ENCODE measurements around the gene BANK1. TPM values are rescaled to one million over a fixed set of nuclear protein-coding genes. Genes with fewer than 3 reads are reported as not detected.

The BANK1 gene
- total and polyA plus RNA-seq, 12 donors, result 1.5 to 10.3 (median 5.1) TPM

- WGBS, 4 donors, result 80 to 86% (median 83%) methylated on average over 5 of the region's 5 CpGs
Measured at GRCh38 chr4:101813604-101814003, 23.1 kb downstream of the BANK1 start.

GRCh38 chr4:101818362-101818761 lies 27.8 kb downstream of the BANK1 start:
- no peak for DNase-seq
- H3K36me3 ChIP-seq (replicated peaks in 1 of 2), result no peaks in the 10 kb centered on the region
- H3K27ac ChIP-seq, result no peak overlapping the region
- no peak overlapping the region for H3K4me3 ChIP-seq
- no peaks in the 10 kb centered on the region for H3K27me3 ChIP-seq
- intact Hi-C loops (cut with DNase I), result no loop called here
- H3K4me1 ChIP-seq (replicated peaks in 1 of 2), result no peaks in the 10 kb centered on the region
- TF ChIP-seq CTCF (IDR thresholded peaks at IDR 0.05) (no peak), POLR2A (IDR thresholded peaks at IDR 0.05) (no peak)
- no peaks in the 10 kb centered on the region for H3K9me3 ChIP-seq (replicated peaks in 1 of 3)
- WGBS, 4 donors, result 58 to 69% (median 66%) methylated on average over 2 of the region's 2 CpGs

More at GRCh38 chr4:101813604-101814003, 23.1 kb downstream of the BANK1 start:
- no peak for DNase-seq
- H3K4me1 ChIP-seq (replicated peaks in 1 of 2), result no peaks in the 10 kb centered on the region
- intact Hi-C loops (cut with DNase I), result no loop called here
- H3K27me3 ChIP-seq, result no peaks in the 10 kb centered on the region
- no peak overlapping the region for H3K4me3 ChIP-seq
- H3K9me3 ChIP-seq (replicated peaks in 1 of 3), result peaks cover 0 to 8% (median 0%) of the 10 kb centered on the region in 3 donors
- no peak for TF ChIP-seq POLR2A (IDR thresholded peaks at IDR 0.05)
- no peak for TF ChIP-seq CTCF (IDR thresholded peaks at IDR 0.05)
- no peak overlapping the region for H3K27ac ChIP-seq
- no peaks in the 10 kb centered on the region for H3K36me3 ChIP-seq (replicated peaks in 1 of 2)

- intact Hi-C loops (cut with DNase I), result no loop called here
Measured at GRCh38 chr4:101823864-101824263, 33.3 kb downstream of the BANK1 start.

GRCh38 chr4:101824500-101824899 lies 34.0 kb downstream of the BANK1 start:
- Histone ChIP-seq H3K4me1 (replicated peaks in 1 of 2) (no peaks in the 10 kb centered on the region), H3K36me3 (replicated peaks in 1 of 2) (no peaks in the 10 kb centered on the region), H3K27ac (no peak overlapping the region), H3K4me3 (no peak overlapping the region), H3K27me3 (no peaks in the 10 kb centered on the region), H3K9me3 (replicated peaks in 1 of 3) (no peaks in the 10 kb centered on the region)
- DNase-seq, result no peak
- intact Hi-C loops (cut with DNase I), result no loop called here
- TF ChIP-seq POLR2A (IDR thresholded peaks at IDR 0.05), result no peak
- no peak for TF ChIP-seq CTCF (IDR thresholded peaks at IDR 0.05)

More at GRCh38 chr4:101823864-101824263, 33.3 kb downstream of the BANK1 start:
- Histone ChIP-seq H3K36me3 (replicated peaks in 1 of 2) (no peaks in the 10 kb centered on the region), H3K9me3 (replicated peaks in 1 of 3) (no peaks in the 10 kb centered on the region), H3K4me3 (no peak overlapping the region), H3K4me1 (replicated peaks in 1 of 2) (no peaks in the 10 kb centered on the region), H3K27ac (no peak overlapping the region), H3K27me3 (no peaks in the 10 kb centered on the region)
- TF ChIP-seq POLR2A (IDR thresholded peaks at IDR 0.05) (no peak), CTCF (IDR thresholded peaks at IDR 0.05) (no peak)
- no peak for DNase-seq
- 82 to 94% (median 90%) methylated on average over 2 of the region's 2 CpGs for WGBS, 4 donors
